A549 (cell line): Measurements from ENCODE around the gene RPS8. TPM values are rescaled to one million over a fixed set of nuclear protein-coding genes. Genes with fewer than 3 reads are reported as not detected.

ENCODE experiments used
- BCL3 ChIP-seq: fragments of >200 bp; sonication (Bioruptor Twin); formaldehyde crosslinking; IDR thresholded peaks from 3 replicates; pipeline ENCODE4 v1.6.1; 2016
- CHD4 ChIP-seq: fragments of 200-600 bp; sonication (generic); IDR thresholded peaks from 2 replicates; pipeline ENCODE4 v1.6.1; 2016; ENCODE audit warnings: antibody characterized with exemption, mild to moderate bottlenecking, borderline replicate concordance
- ELK1 ChIP-seq: fragments of 150-350 bp; IDR thresholded peaks from 2 replicates; pipeline ENCODE4 v1.6.1; 2014; ENCODE audit warnings: low read depth, mild to moderate bottlenecking, low read length
- FOSL2 ChIP-seq, 2 experiments: fragments of 450-650 bp in 1 of 2; fragments of >200 bp in 1 of 2; sonication (Bioruptor Twin) in 1 of 2; formaldehyde crosslinking; IDR thresholded peaks; 2 replicates each; pipeline versions ENCODE4 v1.5.0 to v1.6.1; 2016 to 2020; ENCODE audit warnings: mild to moderate bottlenecking in 1 of 2, moderate library complexity in 1 of 2
- HEYL ChIP-seq: fragments of 250-450 bp; sonication (Bioruptor Pico); IDR thresholded peaks from 2 replicates; pipeline ENCODE4 v1.8.0; 2021; ENCODE audit warnings: mild to moderate bottlenecking, moderate library complexity
- HMGXB4 ChIP-seq: fragments of 250-450 bp; sonication (Bioruptor Pico); IDR thresholded peaks from 2 replicates; pipeline ENCODE4 v1.5.0; 2021; ENCODE audit warnings: mild to moderate bottlenecking, moderate library complexity, borderline replicate concordance
- JUN ChIP-seq, 2 experiments: fragments of >200 bp; sonication (Bioruptor Twin); formaldehyde crosslinking; IDR thresholded peaks; 2 replicates in 1 of 2; 3 replicates in 1 of 2; pipeline ENCODE4 v1.6.1; 2016 to 2017
- KDM1A ChIP-seq: fragments of 200-600 bp; sonication (generic); IDR thresholded peaks from 2 replicates; pipeline ENCODE4 v1.6.1; 2016; ENCODE audit warnings: low read depth, mild to moderate bottlenecking
- MAFK ChIP-seq: fragments of 450-650 bp; IDR thresholded peaks from 2 replicates; pipeline ENCODE4 v1.6.1; 2014; ENCODE audit not compliant: partially characterized antibody
- MYC ChIP-seq: IDR thresholded peaks from 2 replicates; pipeline ENCODE4 v1.6.1; 2012; ENCODE audit warnings: mild to moderate bottlenecking, inconsistent platforms, low read length, improper control_type of control experiment, borderline replicate concordance
- PBX3 ChIP-seq: IDR thresholded peaks from 2 replicates; pipeline ENCODE4 v1.6.1; 2012
- PHF8 ChIP-seq: fragments of 200-600 bp; sonication (generic); IDR thresholded peaks from 2 replicates; pipeline ENCODE4 v1.6.1; 2016; ENCODE audit warnings: low read depth, mild to moderate bottlenecking, antibody characterized with exemption, moderate library complexity, borderline replicate concordance
- POLR2A ChIP-seq: IDR thresholded peaks from 2 replicates; pipeline ENCODE4 v1.6.1; 2012; ENCODE audit warnings: mild to moderate bottlenecking, low read length
- RAD21 ChIP-seq, 2 experiments: fragments of >200 bp in 1 of 2; sonication (Bioruptor Twin) in 1 of 2; formaldehyde crosslinking in 1 of 2; IDR thresholded peaks in 1 of 2; conservative IDR thresholded peaks in 1 of 2; 2 replicates in 1 of 2; 3 replicates in 1 of 2; pipeline ENCODE4 v1.6.1; 2012 to 2018; ENCODE audit warnings: inconsistent platforms in 1 of 2
- REST ChIP-seq: fragments of 200-600 bp; sonication (generic); IDR thresholded peaks from 2 replicates; pipeline ENCODE4 v1.6.1; 2016; ENCODE audit warnings: antibody characterized with exemption, mild to moderate bottlenecking, moderate library complexity
- RFX5 ChIP-seq: fragments of 450-650 bp; IDR thresholded peaks from 2 replicates; pipeline ENCODE4 v1.7.1; 2014; ENCODE audit warnings: antibody characterized with exemption, mild to moderate bottlenecking, moderate library complexity
- SREBF2 ChIP-seq: fragments of 450-650 bp; IDR thresholded peaks from 2 replicates; pipeline ENCODE4 v1.6.1; 2014; ENCODE audit warnings: mild to moderate bottlenecking, moderate library complexity
- ZNF302 ChIP-seq: fragments of 250-450 bp; sonication (Bioruptor Pico); IDR thresholded peaks from 2 replicates; pipeline ENCODE4 v1.9.0; 2021; ENCODE audit warnings: inconsistent platforms, mild to moderate bottlenecking, moderate library complexity
- polyA plus RNA-seq, 4 experiments: library from polyadenylated mRNA; depleted of rRNA in 3 of 4; stranded (reverse); fragments of >200 nt; fragmentation: RNase III in 1 of 4; extraction: RNeasy Plus Mini Kit Qiagen cat#74134 plus additional on column Dnase treatment in 1 of 4; gene quantifications; 2 replicates in 3 of 4; 3 replicates in 1 of 4; pipeline ENCODE4 v1.2.3, GENCODE V29; 2011 to 2017

Gene RPS8
- polyA plus RNA-seq, 2 of the 4 experiments (the other 2 are of a cell fraction) = 1,577 to 1,820 TPM

- TF ChIP-seq CHD4 = no peak
- no peak for TF ChIP-seq PHF8
- TF ChIP-seq MAFK = peak; percentile 29
- TF ChIP-seq FOSL2 (IDR thresholded peaks at IDR 0.05) = peak; percentile 25; the same call in 1 of the 2 replicates
- peak; percentile 86 for TF ChIP-seq FOSL2 (CRISPR knock-in tag; IDR thresholded peaks at IDR 0.05)
- TF ChIP-seq ZNF302 = no peak
- TF ChIP-seq REST = peak; percentile 80
- TF ChIP-seq POLR2A = peak; percentile 81
- no peak for TF ChIP-seq KDM1A
- TF ChIP-seq JUN (IDR thresholded peaks at IDR 0.05) = peak; percentile 99 to 100
- TF ChIP-seq HEYL = no peak
- no peak for TF ChIP-seq MYC
- TF ChIP-seq SREBF2 = no peak
- peak; percentile 74; the same call in 1 of the 2 replicates for TF ChIP-seq PBX3
- TF ChIP-seq ELK1 = no peak
- TF ChIP-seq HMGXB4 = peak; percentile 95; the same call in 1 of the 2 replicates
- no peak for TF ChIP-seq RFX5
- TF ChIP-seq RAD21 (conservative IDR thresholded peaks at IDR 0.05 in 1 of 2, IDR thresholded peaks at IDR 0.05 in 1 of 2) = no peak
- peak; percentile 100 for TF ChIP-seq BCL3
Measured at GRCh38 chr1:44730741-44731512, 44.4 kb upstream of the RPS8 start, which contains the start of gene RNU5D-1 (continued).
